AG10803 (cell line): ENCODE results near the gene ITPR2.

Experiments used
- DNase-seq: peaks from one replicate; pipeline ENCODE4 v3.0.0; 2010; ENCODE audit warnings: low read depth
- H3K4me3 ChIP-seq: 2 replicates; pipeline ENCODE4 v1.5.1; 2011; ENCODE audit warnings: mild to moderate bottlenecking, low read length, control low read depth
- TF ChIP-seq, protein P1 (sequence below): conservative IDR thresholded peaks from 2 replicates; pipeline ENCODE4 v1.5.1; 2011; ENCODE audit warnings: mild to moderate bottlenecking, low read length, control low read depth, inconsistent platforms

Gene ITPR2

DNA sequence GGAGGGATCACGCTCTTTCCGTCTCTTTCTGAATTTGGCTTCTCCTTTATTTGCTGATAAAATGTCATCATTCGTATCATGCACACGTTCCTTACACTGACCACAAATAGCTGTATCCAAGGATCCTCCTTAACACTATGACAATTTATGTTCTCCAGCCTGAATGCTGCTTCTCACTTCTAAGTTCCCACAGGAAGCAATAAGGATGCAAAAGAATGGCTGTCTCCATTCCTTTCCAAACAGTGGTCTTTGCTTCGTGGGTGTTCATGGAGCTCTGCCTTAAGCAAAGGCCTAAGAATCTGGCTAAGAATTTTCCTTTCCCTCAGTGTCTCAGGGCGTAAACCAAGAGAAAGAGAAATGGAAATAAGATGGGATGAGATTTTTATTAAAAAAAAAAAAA is 200.2 kb downstream of the ITPR2 start:
- DNase-seq = peak; percentile 58
- H3K4me3 ChIP-seq = no peak overlapping the region
- TF ChIP-seq, protein P1, sequence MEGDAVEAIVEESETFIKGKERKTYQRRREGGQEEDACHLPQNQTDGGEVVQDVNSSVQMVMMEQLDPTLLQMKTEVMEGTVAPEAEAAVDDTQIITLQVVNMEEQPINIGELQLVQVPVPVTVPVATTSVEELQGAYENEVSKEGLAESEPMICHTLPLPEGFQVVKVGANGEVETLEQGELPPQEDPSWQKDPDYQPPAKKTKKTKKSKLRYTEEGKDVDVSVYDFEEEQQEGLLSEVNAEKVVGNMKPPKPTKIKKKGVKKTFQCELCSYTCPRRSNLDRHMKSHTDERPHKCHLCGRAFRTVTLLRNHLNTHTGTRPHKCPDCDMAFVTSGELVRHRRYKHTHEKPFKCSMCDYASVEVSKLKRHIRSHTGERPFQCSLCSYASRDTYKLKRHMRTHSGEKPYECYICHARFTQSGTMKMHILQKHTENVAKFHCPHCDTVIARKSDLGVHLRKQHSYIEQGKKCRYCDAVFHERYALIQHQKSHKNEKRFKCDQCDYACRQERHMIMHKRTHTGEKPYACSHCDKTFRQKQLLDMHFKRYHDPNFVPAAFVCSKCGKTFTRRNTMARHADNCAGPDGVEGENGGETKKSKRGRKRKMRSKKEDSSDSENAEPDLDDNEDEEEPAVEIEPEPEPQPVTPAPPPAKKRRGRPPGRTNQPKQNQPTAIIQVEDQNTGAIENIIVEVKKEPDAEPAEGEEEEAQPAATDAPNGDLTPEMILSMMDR = no peak

DNA sequence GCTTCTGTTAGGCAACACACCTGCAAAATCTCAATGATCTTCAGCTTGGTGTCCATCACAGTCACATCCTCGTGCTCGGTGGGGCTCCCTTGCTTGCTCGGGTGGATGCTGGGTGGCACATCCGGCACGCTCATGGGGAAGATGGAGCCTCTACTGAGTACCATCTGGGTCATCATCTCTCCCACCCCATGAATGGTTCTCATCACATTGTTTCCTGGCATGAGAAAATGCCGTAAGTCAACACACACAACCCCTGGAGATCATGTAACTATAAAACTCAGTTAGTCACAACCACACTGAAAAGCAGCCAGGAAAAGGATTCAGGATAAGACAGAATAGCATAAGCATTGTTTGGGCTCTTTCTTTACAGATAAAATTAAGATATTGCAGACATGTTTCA is 201.1 kb downstream of the ITPR2 start:
- no peak overlapping the region for H3K4me3 ChIP-seq
- TF ChIP-seq, protein P1 = no peak
- peak; percentile 46 for DNase-seq

DNA sequence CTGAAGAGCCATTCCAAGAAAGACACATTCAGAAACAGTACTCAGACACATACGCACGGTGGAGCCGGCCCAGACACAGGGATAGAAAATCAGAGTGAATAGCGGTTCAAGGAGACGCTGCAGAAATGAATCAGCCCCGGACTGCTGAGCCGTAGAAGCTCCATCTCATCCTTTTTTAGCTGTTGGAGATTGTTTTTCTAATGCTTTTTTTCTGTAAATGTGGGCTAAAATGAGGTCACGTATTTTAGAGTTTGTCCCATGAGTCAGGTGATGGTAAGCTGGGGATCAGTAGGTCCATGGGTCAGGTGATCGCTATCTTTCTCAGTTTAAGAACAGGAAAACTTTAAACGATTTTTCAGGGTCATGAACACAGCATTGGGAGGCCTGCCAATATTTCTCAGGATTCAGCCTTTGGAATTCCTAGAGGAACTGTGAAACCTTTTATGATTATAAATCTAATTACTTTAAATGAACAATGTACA is 202.4 kb downstream of the ITPR2 start:
- DNase-seq = peak; percentile 49
- no peak overlapping the region for H3K4me3 ChIP-seq
- TF ChIP-seq, protein P1 = no peak

DNA sequence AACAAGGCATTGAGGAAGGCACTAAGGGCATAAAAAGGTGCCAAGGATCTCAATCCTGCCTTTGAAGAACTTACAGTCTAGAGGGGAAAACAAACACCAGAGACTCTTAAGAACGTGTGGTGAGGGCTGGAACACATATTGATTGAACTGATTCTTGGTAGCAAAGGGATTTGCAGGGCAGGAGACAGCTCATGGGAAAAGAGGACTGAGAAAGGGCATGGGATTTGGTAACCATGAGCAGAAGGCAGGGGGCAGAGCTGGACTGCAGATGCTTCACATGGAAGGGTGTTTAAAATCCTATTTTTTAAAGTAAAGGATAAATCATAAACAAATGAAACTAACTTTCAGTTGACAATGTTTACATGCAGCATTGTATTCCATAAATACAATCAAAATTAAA is 203.1 kb downstream of the ITPR2 start:
- peak; percentile 30 for DNase-seq
- H3K4me3 ChIP-seq = no peak overlapping the region
- TF ChIP-seq, protein P1 = peak; percentile 53

DNA sequence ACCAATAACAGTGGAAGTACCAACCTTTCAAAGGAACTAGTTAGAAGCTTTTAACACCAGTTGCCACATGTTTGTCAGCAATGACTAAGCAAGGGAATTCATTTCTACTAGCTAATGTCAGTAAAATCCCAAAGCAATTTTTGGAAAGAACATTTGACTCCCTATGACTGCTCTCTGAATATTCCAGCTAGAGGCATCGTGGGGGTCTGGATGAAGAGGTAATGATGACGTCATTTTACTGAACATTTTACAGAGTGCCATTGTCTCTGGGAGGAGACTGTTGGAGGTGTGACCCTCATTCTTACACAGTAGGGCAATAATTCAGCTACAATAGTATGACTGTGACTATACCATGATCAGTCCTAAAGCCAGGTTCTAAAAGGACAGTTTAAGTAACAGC is 204.8 kb downstream of the ITPR2 start:
- TF ChIP-seq, protein P1 = no peak
- no peak overlapping the region for H3K4me3 ChIP-seq
- DNase-seq = peak; percentile 49

DNA sequence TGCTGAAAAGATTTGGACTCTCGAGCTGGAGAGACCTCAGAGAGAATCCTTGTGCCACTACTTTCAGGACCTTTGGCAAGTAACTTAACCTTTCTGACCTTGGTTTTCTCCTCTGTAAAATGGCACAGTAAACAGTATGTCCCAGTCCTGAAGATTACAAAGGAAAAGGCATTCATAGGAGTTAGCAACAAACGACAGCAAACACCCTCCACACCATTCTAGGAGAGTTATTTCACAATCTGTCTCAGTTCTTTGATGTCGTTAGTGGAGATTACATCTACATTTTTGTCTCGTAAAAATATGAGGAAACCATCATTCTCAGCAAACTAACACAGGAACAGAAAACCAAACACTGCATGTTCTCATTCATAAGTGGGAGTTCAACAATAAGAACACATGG is 205.7 kb downstream of the ITPR2 start:
- no peak for DNase-seq
- no peak overlapping the region for H3K4me3 ChIP-seq
- TF ChIP-seq, protein P1 = no peak

DNA sequence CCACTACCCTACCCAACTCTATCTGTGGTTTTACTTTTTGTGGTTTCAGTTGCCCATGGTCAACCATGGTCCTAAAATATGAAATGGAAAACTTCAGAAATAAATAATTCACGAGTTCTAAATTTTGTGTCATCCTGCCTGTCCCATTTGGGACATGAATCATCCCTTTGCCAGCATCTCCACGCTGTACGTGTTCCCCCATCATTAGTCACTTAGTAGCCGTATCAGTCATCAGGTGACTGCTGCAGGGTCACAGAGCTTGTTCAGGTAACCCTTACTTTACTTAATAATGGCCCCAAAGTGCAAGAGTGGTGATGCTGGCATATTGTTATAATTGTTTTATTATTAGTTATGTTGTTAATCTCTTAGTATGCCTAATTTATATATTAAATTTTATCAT is 209.9 kb downstream of the ITPR2 start:
- DNase-seq = no peak
- TF ChIP-seq, protein P1 = no peak
- H3K4me3 ChIP-seq = no peak overlapping the region
